HG03457 (cell line): ENCODE data around the gene ITPKB.
A peak's percentile ranks its signal among the peaks of the same experiment; 100 is the strongest.

Experiments used
- ATAC-seq: cut with Tn5 transposase; IDR thresholded peaks from one replicate; pipeline ENCODE4 v1.9.1; 2021; ENCODE audit warnings: moderate number of reproducible peaks; ENCODE audit not compliant: unreplicated experiment

The ITPKB gene

GRCh38 chr1:226687426-226687825 is 51.7 kb downstream of the ITPKB start:
- no peak for ATAC-seq

GRCh38 chr1:226686440-226687425 is 52.3 kb downstream of the ITPKB start:
- ATAC-seq, result no peak

GRCh38 chr1:226685196-226685820 is 53.8 kb downstream of the ITPKB start:
- no peak for ATAC-seq

- ATAC-seq, result no peak
These were observed 55.1 kb downstream of the ITPKB start for GRCh38 chr1:226684026-226684425.

GRCh38 chr1:226682871-226683814 is 55.9 kb downstream of the ITPKB start:
- no peak for ATAC-seq

- no peak for ATAC-seq
These were observed 57.2 kb downstream of the ITPKB start for GRCh38 chr1:226681652-226682493.

GRCh38 chr1:226680653-226681052 is 58.4 kb downstream of the ITPKB start:
- ATAC-seq, result no peak

GRCh38 chr1:226679853-226680516 is 59.1 kb downstream of the ITPKB start:
- ATAC-seq, result no peak

GRCh38 chr1:226679262-226679661 is 59.8 kb downstream of the ITPKB start:
- ATAC-seq, result no peak

- ATAC-seq, result no peak
These were observed 60.4 kb downstream of the ITPKB start for GRCh38 chr1:226678701-226679100.

GRCh38 chr1:226678251-226678650 is 60.8 kb downstream of the ITPKB start:
- ATAC-seq, result no peak

- ATAC-seq, result no peak
These were observed 61.8 kb downstream of the ITPKB start for GRCh38 chr1:226677027-226678020.

- ATAC-seq, result no peak
These were observed 62.7 kb downstream of the ITPKB start for GRCh38 chr1:226676381-226676780.

GRCh38 chr1:226675715-226676357 is 63.2 kb downstream of the ITPKB start:
- no peak for ATAC-seq

GRCh38 chr1:226674892-226675714 is 64.0 kb downstream of the ITPKB start:
- peak; percentile 66 for ATAC-seq

- no peak for ATAC-seq
These were observed 66.7 kb downstream of the ITPKB start for GRCh38 chr1:226672339-226672762.

GRCh38 chr1:226671277-226671676 is 67.8 kb downstream of the ITPKB start:
- no peak for ATAC-seq
